Transverse colon (tissue), 4 donors: ENCODE data around the gene RGS13.

Experiments
- CTCF ChIP-seq, 5 experiments: fragments of 200-600 bp in 3 of 5; fragments of 450-650 bp in 2 of 5; sonication (generic) in 3 of 5; IDR thresholded peaks; 1 replicate in 2 of 5; 2 replicates in 3 of 5; pipeline ENCODE4 v1.5.1; 2016 to 2017; ENCODE audit warnings: antibody characterized with exemption in 5 of 5, inconsistent platforms in 3 of 5, mild to moderate bottlenecking in 2 of 5, moderate library complexity in 1 of 5
- EP300 ChIP-seq: sonication (generic); formaldehyde crosslinking; IDR thresholded peaks from one replicate; pipeline ENCODE4 v1.6.1; 2017; ENCODE audit warnings: antibody characterized with exemption, low read depth
- POLR2AphosphoS5 ChIP-seq, 3 donors: sonication (generic); formaldehyde crosslinking; IDR thresholded peaks; one replicate each; pipeline ENCODE4 v1.6.1; 2016; ENCODE audit warnings: antibody characterized with exemption in 3 of 3

- TF ChIP-seq CTCF (IDR thresholded peaks at IDR 0.05) (no peak), POLR2AphosphoS5 (IDR thresholded peaks at IDR 0.05) (no peak), EP300 (no peak)
Measured at GRCh38 chr1:192657760-192658159, 21.8 kb downstream of the RGS13 start.
